SHP77 treated with DMSO at 0.1 percent for 48 hours (cell line): Measurements from ENCODE around the gene CTNNBL1.

Source experiments
- DNase-seq: peaks from one replicate; lab custom pipeline; 2025; lab: John Stamatoyannopoulos, UW

CTNNBL1 gene

DNA sequence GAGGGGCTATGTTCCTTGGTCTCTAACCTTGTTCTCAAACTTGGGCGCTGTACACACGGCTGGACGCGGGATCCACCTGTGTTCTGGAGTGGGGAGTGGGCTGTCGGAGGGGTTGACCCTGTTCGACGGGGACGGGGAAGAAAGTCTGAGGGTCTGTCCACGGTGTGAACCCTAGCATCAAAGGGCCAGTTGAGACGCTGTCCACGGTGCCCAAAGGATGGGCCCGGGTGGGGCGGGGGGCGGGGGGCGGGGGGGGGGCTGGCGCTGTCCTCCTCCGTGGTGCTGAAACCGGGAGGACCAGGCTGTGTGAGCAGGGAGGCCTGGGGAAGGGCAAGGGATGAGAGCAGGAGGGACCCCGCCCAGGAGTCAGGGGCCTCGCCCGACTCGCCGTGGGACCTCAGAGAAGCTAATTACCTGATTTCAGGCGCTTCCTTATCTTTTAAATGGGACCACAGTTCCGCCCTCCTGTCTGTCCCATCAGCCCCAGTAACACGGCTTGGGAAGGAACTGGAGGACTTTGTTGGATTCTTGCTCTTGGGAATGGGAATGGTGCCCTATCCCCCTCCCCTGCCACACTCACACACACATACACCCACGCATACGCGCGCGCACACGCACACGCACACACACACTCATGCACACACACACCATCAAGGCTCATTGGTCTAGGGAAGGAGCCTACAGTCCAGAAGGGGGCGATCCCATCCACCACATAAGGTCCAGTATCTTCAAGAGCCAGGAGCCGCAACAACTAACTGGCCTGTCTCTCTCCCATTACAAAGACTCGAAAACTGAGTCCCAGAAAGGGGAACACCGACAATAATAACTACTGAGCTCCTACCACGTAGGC is 208.0 kb downstream of the CTNNBL1 start:
- DNase-seq, result no peak

DNA sequence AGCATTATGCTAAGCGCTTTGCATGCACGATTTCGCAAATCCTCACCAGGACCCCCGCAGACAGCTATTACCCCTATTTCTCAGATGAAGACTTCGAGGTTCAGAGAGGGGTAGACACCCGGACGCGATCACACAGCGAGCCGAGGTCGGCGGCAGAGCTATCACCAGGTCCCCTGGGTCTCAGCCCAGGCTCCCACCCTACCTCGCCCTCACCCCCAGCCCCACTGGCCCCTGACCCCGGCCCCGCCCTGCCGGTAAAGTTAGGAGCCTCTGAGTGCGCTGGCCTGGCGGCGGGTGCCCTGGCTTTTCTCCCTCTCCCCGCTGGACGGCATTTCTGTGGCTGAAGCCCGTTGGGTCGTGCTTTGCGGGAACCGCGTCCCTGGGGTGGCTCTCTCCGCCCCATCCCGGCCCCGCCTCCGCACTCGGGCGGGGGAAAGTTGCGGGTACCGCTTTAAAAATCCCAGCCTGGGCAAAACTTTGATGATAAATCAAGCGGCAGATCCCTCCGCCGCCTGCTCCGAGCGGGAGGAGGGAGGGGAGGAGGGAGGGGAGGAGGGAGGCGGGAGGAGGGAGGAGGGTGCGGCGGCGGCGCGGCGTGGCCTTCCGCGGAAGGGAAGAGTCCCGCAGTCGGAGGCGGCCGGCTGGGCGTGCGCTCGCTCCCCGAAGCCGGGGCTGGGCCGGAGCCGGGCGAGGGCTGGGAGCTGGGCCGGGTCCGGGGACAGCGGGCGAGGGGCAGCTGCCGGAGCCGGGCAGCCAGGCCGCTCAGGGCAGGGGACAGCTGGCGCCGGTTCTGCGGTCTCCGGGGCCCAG is 208.9 kb downstream of the CTNNBL1 start, which contains the start of gene VSTM2L:
VSTM2L (plus strand) TSS at position 624 of the 810 bp plus-strand sequence. CDS start 224 bp downstream, outside the sequence.
- no peak for DNase-seq

DNA sequence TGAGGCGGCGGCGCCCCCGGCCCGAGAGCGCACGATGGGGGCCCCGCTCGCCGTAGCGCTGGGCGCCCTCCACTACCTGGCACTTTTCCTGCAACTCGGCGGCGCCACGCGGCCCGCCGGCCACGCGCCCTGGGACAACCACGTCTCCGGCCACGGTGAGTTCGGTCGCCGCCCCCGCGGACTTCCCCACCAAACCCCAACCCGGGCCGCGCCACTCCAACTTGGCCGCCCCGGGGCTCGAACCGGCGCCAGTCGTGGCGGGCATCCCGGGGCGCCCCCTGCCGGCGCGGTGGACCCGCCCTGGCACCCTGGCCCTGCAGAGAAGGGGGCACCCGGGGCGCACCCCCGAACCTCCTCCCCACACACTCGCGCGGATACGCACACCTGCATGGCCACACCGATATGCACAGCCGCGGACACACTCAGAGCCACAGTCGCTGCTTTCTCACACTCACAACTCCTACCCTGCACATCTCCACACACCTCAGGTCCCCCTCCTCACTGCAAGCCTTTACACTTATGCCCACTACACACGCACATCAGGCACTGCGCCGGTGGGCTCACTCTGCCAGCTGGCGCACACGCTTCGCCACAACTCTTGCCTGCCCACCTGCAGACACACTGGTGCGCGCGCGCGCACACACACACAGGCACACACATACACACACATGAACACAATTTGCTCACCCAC is 209.6 kb downstream of the CTNNBL1 start:
- no peak for DNase-seq

DNA sequence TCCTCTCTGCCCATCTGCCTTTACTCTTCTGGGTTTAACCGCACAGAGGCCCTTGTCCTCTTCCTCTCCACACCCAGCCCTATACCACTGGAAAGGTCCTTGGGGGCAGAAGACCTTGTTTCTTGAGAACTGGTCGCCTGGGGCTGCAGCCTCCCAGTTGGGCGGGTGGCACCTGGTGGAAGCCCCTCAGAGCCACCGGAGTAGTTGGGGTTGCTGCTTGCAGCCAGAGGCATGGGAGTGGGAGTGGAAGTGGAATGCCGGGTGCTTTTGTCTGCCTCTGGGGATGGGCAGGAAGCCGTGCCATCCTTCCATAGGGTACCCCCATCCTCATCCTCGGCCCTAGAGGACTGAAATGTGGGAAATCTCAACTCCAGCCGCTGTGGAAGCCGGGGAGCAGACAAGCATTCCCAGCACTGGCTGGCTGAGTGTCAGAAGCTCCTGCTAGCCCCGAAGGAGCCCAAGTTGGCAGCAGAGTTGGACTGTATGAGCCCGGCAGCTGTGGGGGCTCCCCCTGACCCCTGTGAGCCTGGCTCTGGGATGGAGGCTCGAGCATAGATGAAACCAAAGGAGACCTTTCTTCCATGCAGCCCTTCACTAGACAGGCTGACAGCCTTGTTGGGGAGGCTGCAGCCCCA is 210.3 kb downstream of the CTNNBL1 start:
- DNase-seq, result no peak

DNA sequence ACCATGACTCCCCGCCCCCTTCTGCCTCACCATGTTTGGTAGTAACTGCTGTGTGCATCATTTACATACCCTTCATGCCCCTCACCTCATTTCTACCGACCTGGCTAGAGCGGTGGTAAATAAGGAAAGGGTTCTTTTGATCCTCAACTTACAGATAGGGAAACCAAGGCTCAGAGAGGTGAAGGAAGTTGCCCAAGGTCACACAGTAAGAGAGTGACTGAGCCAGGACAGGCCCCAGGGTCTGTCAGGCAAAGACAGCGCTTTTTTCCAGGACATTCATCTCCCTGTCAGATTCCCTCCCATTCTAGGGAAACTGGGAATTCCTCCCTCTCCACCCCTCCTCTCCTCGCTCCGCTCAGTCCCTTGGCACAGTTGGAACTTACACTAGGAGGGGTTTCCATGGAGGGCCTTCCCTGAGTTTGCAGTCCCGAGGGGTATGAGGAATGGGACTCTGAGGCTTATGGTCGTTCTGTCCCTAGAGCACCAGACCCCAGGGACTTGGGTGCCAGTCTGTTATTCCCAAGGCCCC is 211.1 kb downstream of the CTNNBL1 start:
- no peak for DNase-seq

DNA sequence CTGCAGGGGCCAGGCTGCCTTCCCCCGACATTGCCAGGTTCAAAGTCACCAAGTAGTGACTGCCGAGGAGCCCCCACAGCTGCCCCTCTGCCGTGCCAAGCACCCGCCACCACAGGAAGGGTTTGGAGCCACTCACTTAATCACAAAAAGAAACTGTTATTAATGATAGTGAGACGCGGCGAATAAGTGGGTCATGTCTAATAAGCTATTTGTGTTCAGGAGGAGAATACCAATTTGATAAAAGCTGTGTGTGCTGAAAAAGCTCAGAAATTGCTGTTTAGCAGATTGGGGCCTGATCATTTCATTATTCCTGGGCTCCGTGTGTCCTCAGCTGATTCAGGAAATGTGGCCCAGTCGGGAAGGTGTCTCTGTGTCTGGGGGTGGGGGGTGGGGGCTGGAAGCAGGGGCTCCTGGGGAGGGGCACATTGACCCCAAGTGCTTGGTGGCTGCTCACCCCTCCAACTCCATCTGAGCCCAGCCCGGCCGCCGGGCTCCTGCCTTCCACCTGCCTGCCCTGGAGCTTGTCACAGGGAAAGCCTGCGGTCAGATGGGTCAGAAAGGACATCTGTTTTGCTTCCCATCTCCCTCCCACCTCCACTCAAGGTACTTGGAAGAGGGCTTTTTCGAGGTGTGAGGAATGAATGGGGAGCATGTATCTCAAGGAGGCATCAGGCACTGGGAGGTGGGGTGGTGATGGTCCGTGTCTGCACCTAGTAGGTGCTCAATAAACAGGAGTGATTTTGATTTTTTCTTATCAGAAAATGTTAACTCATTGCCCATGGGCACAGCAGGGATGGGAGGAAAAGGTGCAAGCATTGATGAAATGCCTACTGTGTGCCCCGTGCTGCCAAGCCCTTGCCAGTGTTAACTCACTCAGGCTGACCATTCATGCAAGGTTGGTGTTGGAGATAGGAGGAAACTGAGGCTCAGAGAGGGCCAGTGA is 212.1 kb downstream of the CTNNBL1 start:
- no peak for DNase-seq

DNA sequence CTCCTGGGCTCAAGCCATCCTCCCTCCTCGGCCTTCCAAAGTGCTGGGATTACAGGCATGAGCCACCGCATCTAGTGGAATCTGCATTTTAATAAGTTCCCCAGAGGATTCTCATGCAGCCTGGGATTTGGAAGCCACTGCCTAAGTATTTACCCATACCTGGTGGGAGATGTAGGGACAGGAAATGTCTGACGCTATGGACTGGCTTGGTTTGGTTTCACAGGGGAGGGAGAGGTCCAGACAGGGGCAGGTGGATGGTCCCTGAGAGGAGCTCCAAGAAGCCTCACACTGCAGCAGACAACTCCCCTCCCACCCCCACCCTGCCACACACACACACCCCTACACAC is 213.5 kb downstream of the CTNNBL1 start:
- no peak for DNase-seq

DNA sequence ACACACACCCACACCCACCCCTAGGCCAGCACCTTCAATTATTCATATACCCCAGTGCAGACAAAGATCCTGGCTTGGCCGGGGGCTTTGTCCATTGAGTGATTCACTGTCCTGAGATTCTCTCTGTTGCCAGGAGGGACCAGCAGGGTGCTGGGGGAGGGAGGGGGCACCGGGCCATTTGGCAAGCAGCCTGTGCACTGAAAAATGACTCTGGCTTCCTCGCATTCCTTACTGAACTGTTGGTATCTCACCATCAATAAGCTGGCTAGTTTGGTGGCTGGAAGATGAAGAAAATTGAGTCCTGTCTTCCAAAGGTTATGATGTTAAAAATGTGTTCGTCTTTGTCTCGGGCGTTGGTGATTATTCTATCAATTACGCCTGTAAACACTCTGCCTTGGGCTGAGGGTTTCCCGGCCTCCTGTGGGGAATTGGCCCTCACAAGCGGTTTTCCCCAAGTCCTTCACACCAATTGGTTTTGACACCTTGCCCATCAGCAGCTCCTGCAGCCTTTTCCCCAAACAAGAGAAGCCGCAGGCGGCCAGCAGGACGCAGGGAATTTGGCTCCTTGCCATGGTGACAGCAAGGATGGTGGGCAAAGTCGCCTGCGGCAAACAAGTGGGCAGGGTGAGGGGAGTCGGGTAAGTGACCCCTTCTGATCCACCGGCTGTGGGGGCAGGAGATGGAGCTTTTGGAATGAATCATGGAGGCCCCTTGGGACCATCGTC is 214.0 kb downstream of the CTNNBL1 start:
- DNase-seq, result no peak

DNA sequence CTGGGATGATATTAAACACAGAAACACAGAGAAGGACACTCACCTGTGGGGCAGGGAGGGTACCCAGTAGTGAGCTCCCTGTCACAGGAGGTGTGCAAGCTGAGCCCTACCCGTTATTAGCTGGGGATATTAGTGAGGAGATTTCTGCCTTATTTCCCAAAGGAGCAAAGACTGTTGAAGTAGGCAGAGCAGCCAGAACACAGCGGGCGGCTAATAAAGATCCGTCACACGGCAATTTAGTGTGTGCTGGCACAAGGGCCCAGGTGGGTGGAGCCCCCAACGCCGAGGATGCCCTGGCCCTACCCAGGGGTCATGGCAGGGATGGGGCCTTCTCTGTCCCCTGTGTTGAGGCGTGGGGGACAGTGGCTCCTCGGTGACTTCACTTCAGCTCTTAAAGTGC is 217.4 kb downstream of the CTNNBL1 start:
- no peak for DNase-seq

DNA sequence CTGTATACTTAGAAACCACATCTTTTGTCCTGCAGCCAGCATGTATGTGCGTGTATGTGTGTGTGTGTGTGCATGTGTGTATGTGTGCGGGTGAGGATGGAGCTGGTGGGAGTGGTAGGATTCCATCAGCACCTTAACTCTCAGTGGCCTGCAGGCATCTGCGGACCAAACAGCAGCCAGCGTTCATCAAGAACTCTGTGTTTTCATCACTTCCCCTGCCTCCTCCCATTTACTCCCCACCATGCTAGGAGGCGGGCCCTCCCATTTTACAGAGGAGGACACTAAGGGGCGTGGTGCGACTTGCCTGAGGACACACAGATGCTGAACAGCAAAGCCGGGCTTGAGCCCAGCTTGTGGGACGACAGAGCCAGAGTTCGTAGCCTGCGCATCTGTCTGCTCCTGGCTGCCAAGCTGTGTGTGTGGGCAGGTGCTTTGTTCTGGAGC is 218.0 kb downstream of the CTNNBL1 start:
- no peak for DNase-seq

DNA sequence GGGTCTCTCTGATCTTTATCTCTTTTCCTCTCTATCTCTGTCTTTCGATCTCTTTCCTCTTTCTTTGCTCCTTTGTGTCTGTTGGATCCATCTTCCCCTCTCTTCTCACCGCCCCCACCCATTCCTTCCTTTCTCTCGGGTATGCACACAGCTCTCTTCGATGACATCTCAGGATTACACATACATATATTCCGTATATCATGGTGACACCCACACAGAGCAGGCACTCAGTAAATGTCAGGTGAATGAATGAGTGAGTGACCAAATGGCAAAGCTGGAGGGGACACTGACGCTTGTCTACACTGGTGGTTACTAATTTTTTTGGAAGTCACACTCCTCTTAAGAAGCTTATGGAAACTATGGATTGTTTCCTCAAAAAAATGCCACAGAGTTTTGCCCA is 219.0 kb downstream of the CTNNBL1 start:
- no peak for DNase-seq

DNA sequence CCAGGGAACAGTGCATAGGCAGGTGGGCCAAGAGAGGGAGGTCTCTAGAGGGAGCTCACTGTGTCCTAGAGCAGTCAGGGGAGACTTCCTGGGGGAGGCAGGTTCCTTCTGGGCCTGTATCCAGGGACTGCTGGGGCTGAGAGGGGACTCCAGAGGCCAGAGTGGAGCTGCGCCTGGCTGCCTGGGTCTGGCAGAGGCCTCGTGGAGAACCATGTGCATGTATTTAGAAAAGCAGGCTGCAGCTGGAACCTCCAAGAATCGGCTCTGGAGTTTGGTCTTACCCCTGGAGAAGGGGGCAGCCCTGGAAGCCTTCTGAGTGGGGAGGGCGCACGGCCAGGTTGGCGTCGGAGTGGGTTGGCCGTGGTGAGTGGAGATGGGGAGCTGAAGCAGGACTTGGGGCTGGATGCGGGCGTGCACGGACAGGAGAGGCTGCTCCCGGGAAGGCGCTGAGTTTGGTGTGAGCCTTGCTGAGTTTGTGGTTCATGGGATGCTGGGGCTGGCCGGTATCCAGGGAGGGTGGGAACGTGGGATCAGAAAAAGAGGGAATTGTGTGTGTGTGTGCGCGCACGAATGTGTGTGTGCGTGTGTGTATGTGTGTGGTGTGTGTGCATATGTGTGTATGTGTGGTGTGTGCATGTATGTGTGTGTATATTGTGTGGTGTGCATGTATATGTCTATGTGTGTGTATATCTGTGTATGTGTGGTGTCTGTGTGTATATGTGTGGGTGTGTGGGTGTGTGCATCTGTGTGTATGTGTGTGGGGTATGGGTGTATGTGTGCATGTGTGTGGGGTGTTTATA is 219.9 kb downstream of the CTNNBL1 start:
- no peak for DNase-seq

DNA sequence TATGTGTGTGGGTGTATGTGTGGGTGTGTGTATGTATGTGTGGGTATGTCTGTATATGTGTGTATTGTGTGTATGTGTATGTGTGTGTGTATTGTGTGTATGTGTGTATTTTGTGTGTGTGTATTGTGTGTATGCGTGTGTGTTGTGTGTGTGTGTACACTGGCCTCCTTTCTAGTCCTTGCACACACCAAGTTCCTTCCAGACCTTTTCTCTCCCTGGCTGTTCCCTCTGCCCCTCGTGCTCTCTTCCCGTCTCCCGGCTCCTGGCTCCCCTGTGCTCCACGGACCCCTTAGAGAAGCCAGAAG is 220.5 kb downstream of the CTNNBL1 start:
- no peak for DNase-seq

DNA sequence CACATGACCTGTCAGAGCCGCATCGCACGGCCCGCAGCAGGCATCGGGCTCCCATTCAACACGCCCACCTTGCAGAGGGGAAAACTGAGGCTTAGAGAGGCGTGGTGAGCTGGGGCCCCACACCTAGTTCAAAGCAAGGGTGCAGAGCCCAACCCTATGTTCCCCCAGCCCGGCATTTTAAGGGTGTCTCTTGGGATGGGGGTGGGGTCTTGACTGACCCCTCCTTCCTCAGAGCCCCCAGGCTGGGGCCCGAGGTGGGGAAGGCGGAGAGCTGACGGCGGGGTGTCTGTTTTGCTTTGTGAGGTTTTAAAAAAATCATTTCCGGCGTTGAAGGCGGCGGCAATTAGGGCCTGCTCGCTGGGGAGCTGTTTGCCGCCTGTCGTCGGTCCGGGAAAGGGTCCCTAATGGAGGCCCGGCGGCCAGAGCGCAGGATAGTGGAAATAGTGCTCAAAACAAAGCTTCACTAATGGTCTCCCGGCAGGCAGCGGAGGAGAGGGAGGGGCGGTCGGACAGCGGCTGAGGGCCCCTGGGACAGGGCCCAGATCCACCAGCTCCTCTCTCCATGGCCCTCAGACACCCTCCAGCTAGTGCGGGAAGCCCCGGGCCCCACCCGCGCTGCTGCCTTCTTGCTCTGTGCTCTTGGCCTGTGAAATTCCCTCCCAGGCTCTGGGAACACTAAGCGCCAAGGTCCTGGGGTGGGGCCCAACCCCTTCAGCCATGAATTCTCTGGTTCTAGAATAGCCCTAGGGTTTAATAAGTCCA is 221.0 kb downstream of the CTNNBL1 start:
- no peak for DNase-seq

DNA sequence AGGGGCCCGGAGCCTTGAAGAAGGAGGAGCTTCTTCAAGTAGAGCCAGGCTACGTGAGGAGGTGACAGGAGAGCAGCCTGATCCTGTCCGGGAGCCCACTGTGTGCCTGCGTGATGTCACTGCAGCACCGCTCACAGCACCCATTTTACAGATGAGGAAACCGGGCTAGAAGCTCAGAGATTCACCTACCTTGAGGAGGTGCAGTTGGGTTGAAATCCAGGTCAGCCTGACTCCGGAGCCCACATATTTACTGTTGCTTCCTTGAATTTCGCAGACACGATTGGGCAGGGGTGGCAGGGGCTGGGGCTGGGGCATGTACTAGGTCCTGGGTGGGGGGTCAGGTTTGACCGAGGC is 221.6 kb downstream of the CTNNBL1 start:
- DNase-seq, result no peak

DNA sequence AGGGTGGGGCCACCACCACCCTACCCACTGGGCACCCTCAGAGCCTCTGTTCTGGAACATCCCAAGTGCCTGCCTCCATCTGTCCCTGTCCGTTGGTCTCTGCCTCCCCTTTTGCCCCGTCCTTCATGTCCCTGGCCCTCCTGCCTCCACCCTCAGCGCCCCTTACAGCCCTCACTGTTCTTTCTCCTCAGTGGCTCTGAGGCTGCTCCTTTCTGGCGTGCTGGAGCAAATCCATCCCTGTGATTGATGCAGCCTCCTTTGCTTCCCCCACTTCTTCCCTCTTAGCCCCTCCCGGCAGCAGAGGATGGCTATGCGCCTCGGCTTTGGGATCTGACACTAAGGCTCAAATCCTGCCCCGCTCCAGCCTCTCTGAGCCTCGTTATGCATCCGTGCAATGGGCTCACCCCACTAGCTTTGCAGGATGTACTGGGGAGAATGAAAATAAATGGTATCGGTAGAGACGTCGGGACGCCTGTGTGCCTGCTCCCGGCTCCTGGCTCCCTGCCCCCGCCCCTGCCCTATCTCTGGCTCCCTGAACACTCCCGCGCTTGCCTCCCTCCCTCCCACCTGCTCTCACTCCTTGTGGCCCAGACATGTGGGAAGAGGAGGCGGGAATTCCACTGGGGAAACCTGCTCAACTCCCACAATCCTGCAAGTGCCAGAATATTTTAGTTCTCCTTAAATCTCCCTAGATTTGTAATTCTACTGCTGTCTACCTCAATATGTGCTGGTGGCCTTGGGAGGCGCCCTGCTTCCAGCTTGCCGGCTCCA is 222.2 kb downstream of the CTNNBL1 start:
- no peak for DNase-seq

DNA sequence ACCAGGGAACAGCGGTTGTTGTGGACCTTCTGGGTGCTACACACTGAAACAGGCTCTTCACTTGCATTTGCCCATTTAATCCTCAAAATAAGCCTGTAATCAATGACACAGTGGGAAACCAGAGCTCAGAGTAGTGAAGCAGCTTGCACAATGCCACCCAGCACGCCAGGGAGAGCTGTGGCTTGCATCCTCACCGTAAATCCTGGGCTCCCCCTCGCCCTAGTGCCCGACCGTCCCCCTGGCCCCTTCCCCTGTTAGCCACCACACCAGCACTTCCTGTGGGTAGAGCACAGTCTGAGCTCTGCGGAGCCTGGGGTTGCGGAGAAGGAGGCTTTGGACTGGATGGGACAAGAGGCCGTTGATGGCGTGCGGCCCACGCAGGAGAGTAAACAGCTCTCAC is 223.6 kb downstream of the CTNNBL1 start:
- no peak for DNase-seq

DNA sequence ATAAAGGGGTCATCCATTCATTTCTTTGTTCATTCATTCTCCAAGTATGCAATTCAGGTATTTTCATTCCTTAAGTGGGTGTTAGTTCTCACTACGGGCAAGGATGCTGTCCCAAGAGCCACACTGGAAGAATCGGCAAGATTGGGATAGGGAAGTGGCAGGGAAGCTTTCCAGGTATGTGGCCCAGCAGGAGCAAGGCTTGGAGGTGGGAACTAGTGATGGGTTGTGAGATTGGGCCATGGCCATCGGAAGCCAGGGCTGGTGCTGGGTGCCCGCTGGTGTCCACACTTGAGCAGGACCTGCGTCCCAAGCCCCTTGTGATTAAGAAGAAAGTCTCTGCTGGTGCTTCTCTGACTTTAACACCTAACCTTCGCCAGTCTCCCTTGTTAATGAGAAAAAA is 224.2 kb downstream of the CTNNBL1 start:
- DNase-seq, result no peak
